ENCODE measurements around the gene PHLDB2. TPM values are rescaled to one million over a fixed set of nuclear protein-coding genes. Genes with fewer than 3 reads are reported as not detected.

PHLDB2 gene
- total and polyA plus RNA-seq, 2 of the 8 experiments (the other 6 are each of a cell fraction or from before 2014, with no cell fraction given): 5.8 to 22.6 TPM

- TF ChIP-seq CHD7 (IDR thresholded peaks at IDR 0.05; ENCODE audit: insufficient replicate concordance, low read length): no peak
- no peak for TF ChIP-seq GTF2F1 (IDR thresholded peaks at IDR 0.05; ENCODE audit: borderline replicate concordance, low read depth, low read length)
- TF ChIP-seq BCL11A (IDR thresholded peaks at IDR 0.05; ENCODE audit: low read depth in 2 of 2, low read length in 2 of 2): no peak
- TF ChIP-seq RNF2 (IDR thresholded peaks at IDR 0.05; ENCODE audit: borderline replicate concordance, low read depth, low read length, missing control alignments, poor library complexity, severe bottlenecking): no peak
- TF ChIP-seq PHF8 (conservative IDR thresholded peaks at IDR 0.05; ENCODE audit: low read depth, low read length): no peak
- TF ChIP-seq TCF12 (IDR thresholded peaks at IDR 0.05; ENCODE audit: low read depth, low read length): no peak
- TF ChIP-seq KDM4A (IDR thresholded peaks at IDR 0.05; ENCODE audit: low read depth, low read length, severe bottlenecking): no peak
- TF ChIP-seq CTCF (IDR thresholded peaks at IDR 0.05; ENCODE audit: control extremely low read depth in 1 of 3, insufficient read depth in 1 of 3, low read depth in 1 of 3, low read length in 3 of 3): no peak
These were observed 43.5 kb downstream of the PHLDB2 start (continued) for GRCh38 chr3:111902534-111902933.

Measured in H1 (cell line).